Inflammatory macrophage treated with lipopolysaccharide for 1 hour (primary cell): ENCODE measurements around the gene FGFRL1.

ENCODE experiments used
- DNase-seq, 2 donors: peaks; one replicate each; pipeline ENCODE4 v3.0.0-alpha.2; 2020 to 2022

Gene FGFRL1

GRCh38 chr4:1024882-1025545, 13.6 kb downstream of the FGFRL1 start:
- DNase-seq = no peak

GRCh38 chr4:1026115-1026514, 14.7 kb downstream of the FGFRL1 start:
- DNase-seq = peak in 1 of 2 donors; percentile 16

- DNase-seq = no peak
These were observed 15.9 kb downstream of the FGFRL1 start for GRCh38 chr4:1027219-1027914.

GRCh38 chr4:1027915-1028238, 16.5 kb downstream of the FGFRL1 start:
- no peak for DNase-seq

GRCh38 chr4:1028574-1029220, 17.3 kb downstream of the FGFRL1 start:
- no peak for DNase-seq

- no peak for DNase-seq
These were observed 18.1 kb downstream of the FGFRL1 start for GRCh38 chr4:1029529-1029928.

GRCh38 chr4:1030031-1030430, 18.6 kb downstream of the FGFRL1 start:
- no peak for DNase-seq

GRCh38 chr4:1030559-1030958, 19.1 kb downstream of the FGFRL1 start:
- DNase-seq = no peak

GRCh38 chr4:1031346-1031745, 19.9 kb downstream of the FGFRL1 start:
- DNase-seq = no peak

- no peak for DNase-seq
These were observed 20.8 kb downstream of the FGFRL1 start for GRCh38 chr4:1031956-1032795.

- DNase-seq = no peak
These were observed 21.4 kb downstream of the FGFRL1 start for GRCh38 chr4:1032861-1033260.

- DNase-seq = no peak
These were observed 22.6 kb downstream of the FGFRL1 start for GRCh38 chr4:1033840-1034551.

- DNase-seq = no peak
These were observed 24.1 kb downstream of the FGFRL1 start for GRCh38 chr4:1035510-1035909.

GRCh38 chr4:1036095-1036494, 24.7 kb downstream of the FGFRL1 start:
- no peak for DNase-seq

GRCh38 chr4:1036976-1037810, 25.8 kb downstream of the FGFRL1 start:
- no peak for DNase-seq

- DNase-seq = no peak
These were observed 27.6 kb downstream of the FGFRL1 start for GRCh38 chr4:1038948-1039492.

- no peak for DNase-seq
These were observed 28.3 kb downstream of the FGFRL1 start for GRCh38 chr4:1039493-1040343.

- no peak for DNase-seq
These were observed 29.1 kb downstream of the FGFRL1 start for GRCh38 chr4:1040344-1041146.

- DNase-seq = no peak
These were observed 29.9 kb downstream of the FGFRL1 start for GRCh38 chr4:1041147-1041935.
